IPS-18a (cell line): ENCODE results near the gene LLGL2.
A peak's percentile ranks its signal among the peaks of the same experiment; 100 is the strongest.
"Not testable (repeated sequence)": the region's sequence is repeated elsewhere in the genome, so short reads cannot be mapped to it uniquely, and the experiment has no call there.

ENCODE experiments used
- H3K27ac ChIP-seq: one replicate; pipeline ENCODE4 v1.5.1; 2013; ENCODE audit warnings: low read length
- H3K27me3 ChIP-seq: one replicate; pipeline ENCODE4 v1.6.1; 2013; ENCODE audit warnings: mild to moderate bottlenecking, low read length; ENCODE audit not compliant: control insufficient read depth, insufficient read depth
- H3K36me3 ChIP-seq: one replicate; pipeline ENCODE4 v1.6.1; 2013; ENCODE audit warnings: low read depth, low read length; ENCODE audit not compliant: control insufficient read depth
- H3K4me1 ChIP-seq: one replicate; pipeline ENCODE4 v1.6.1; 2013; ENCODE audit warnings: low read depth, low read length; ENCODE audit not compliant: control insufficient read depth
- H3K4me3 ChIP-seq: one replicate; pipeline ENCODE4 v1.5.1; 2013; ENCODE audit warnings: low read length
- H3K9ac ChIP-seq: one replicate; pipeline ENCODE4 v1.6.1; 2013; ENCODE audit warnings: mild to moderate bottlenecking, low read length, moderate library complexity
- H3K9me3 ChIP-seq: one replicate; pipeline ENCODE4 v1.6.1; 2013; ENCODE audit warnings: low read depth, low read length; ENCODE audit not compliant: control insufficient read depth

LLGL2 gene

DNA sequence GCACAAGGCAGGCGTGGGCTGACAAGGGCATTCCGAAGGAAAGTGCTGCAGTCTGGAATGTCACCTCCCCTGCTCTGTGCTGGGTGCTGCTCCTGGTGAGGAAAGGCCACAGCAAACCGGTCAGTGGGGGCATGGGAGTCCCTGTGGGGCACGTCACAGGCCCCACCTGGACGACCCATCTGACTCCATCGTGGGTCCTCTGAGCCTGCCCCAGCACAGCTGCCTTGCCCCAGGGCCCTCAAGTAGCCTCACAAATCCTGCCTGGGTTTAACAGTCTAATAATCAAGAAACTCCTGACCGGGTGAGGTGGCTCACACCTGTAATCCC is 59.3 kb downstream of the LLGL2 start:
- no peak overlapping the region for H3K27ac ChIP-seq

DNA sequence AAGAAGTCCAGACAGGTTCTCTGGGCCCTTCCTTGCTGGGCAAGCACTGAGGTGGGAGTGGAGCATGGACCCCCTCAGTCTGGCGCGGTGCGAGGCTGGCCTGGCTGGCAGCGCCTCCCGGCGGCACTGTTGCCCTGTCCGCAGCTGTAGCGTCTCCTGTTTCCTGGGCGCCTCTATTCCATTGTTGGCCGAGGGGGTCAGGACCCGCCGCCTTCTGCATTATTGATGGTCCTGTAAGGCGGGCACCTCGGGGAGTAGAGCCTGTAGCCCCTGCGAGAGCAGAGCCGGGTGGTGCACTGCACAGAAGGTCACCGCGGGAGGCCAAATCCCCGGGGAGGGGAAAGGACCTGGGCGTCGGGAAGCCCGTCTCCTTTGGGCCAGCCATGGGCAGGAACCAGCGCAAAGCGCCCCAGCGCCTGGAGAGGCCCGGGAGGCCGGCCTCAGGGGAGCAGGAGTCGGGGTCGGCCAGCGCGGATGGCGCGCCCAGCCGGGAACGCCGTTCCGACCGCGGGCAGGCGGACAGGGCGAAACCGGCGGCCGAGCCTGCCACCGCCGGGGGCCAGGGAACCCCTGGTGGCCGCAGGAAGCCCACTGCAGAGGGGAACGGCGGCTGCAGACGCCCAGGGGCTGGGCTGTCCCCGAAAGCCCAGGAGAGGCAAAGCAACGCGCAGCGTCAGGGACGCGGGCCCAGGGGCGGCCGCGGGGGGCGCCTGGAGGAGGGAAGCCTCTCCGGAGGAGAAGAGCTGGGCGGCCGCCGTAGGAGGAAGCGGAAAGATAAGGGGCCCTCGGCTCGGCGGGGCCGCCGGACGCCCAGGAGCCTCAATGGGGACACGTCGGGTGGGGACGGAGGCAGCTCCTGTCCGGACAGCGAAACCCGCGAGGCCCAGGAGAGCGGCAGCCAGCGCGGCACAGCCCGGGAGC is 62.4 kb downstream of the LLGL2 start, which contains the start of gene MYO15B:
TSS of gene MYO15B (plus strand) at position 126 of the 921 bp plus-strand sequence. CDS start at position 384, 258 bp downstream.
- Histone ChIP-seq H3K27me3 (no peaks in the 10 kb centered on the region), H3K9me3 (no peaks in the 10 kb centered on the region), H3K4me1 (no peaks in the 10 kb centered on the region), H3K27ac (no peak within 1 kb of the TSS), H3K4me3 (peak within 1 kb of the TSS; percentile 40), H3K36me3 (no peaks in the 10 kb centered on the region), H3K9ac (no peak within 1 kb of the TSS)

More for the DNA sequence above, 59.3 kb downstream of the LLGL2 start:
- Histone ChIP-seq H3K9ac (no peak overlapping the region), H3K9me3 (no peaks in the 10 kb centered on the region), H3K27me3 (no peaks in the 10 kb centered on the region), H3K4me1 (no peaks in the 10 kb centered on the region), H3K4me3 (no peak overlapping the region), H3K36me3 (no peaks in the 10 kb centered on the region)

DNA sequence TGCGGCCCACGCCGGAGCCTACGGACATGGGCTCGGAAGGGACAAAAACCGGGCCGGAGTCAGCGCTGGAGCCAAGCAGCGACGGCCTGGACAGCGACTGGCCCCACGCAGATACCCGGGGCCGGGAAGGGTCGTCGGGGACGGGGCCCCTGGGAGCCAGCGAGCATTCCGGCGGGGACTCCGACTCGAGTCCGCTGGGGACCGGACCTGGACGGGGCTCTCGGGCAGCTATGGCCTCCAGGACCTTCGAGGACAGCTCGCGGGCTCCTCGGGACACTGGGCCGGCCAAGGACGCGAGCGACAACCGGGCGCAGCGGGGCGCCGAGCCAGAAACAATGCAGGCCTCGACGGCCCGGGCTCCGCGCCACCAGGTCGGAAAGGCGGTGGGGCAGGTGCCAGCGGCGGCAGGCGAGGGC is 63.1 kb downstream of the LLGL2 start:
- Histone ChIP-seq H3K9me3 (no peaks in the 10 kb centered on the region), H3K36me3 (no peaks in the 10 kb centered on the region), H3K4me3 (peak overlapping the region; percentile 40), H3K27me3 (no peaks in the 10 kb centered on the region), H3K9ac (no peak overlapping the region), H3K27ac (no peak overlapping the region), H3K4me1 (no peaks in the 10 kb centered on the region)

DNA sequence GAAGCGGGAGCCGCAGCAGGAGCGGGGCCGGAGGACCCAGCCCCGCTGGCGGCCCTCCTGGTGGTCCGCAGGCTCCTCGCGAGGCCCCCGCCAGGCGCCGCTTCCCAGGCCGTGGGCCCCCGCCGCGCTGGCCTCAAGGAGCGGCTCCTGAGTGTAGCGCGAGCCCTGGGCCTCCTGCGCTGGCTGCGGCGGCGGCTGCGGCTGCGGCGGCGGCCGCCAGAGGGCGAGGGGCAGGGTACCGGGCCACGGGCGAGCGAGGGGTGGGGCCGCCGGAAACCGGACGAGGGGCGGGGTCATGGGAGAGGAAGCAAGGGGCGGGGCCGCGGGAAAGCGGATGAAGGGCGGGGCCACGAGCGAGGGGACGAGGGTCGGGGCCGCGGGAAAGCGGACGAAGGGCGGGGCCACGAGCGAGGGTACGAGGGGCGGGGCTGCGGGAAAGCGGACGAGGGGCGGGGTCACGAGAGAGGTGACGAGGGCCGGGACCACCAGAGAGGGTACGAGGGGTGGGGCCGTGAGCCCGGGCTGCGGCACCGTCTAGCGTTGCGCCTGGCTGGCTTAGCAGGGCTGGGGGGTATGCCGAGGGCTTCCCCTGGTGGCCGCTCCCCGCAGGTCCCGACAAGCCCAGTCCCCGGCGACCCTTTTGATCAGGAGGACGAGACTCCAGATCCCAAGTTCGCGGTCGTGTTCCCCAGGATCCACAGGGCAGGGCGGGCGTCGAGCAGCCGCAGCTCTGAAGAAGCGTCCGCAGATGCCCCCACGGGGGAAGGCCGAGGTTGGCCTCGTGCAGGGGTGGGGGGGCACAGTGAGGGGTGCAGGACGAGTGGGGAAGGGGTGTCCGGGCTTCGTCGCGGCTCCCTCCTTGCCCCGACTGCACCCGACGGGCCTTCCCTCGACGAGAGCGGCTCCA is 63.8 kb downstream of the LLGL2 start:
- Histone ChIP-seq H3K4me3 (peak overlapping the region; percentile 40), H3K9ac (no peak overlapping the region), H3K4me1 (no peaks in the 10 kb centered on the region), H3K36me3 (no peaks in the 10 kb centered on the region), H3K27ac (no peak overlapping the region), H3K27me3 (no peaks in the 10 kb centered on the region), H3K9me3 (no peaks in the 10 kb centered on the region)

DNA sequence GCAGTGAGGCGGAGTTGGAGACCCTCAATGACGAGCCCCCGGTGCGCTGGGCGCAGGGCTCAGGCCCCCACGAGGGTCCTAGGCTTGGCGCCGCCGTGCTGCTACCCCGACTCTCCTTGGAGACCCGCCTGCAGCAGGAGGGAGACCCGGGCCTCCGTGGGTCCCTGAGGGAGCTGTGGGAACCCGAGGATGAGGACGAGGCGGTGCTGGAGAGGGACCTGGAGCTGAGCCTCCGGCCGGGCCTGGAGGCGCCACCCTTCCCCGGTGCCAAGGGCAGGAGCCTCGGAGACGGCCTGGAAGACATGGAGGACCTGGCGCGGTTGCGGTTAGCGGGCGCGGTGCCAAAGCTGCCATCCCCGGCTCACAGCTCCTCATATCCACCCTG is 64.4 kb downstream of the LLGL2 start:
- Histone ChIP-seq H3K4me3 (peak overlapping the region; percentile 37), H3K27ac (no peak overlapping the region), H3K9ac (no peak overlapping the region), H3K4me1 (no peaks in the 10 kb centered on the region), H3K36me3 (no peaks in the 10 kb centered on the region), H3K27me3 (no peaks in the 10 kb centered on the region), H3K9me3 (no peaks in the 10 kb centered on the region)

DNA sequence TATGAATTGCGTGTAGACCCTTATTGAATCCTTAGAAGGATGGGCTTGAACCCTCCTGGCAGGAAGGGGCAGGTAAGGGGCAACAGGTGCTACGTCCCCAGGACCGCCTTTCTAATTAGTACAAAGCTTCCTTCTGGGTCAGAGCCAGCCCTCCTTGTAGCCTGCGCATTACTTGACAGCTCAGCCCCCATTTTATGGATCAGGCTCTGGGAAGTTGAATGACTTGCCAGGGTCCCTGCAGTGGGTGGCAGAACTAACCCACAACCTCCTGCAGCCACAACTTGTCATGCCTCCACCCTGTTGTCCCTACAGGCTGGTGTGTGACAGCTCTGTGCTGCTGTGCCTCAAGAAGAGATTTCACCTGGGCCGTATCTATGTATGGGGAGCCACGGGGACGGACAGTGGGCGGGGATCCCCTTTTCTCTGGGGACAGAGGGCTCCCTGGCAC is 64.8 kb downstream of the LLGL2 start:
- Histone ChIP-seq H3K4me3 (no peak overlapping the region), H3K27ac (no peak overlapping the region), H3K27me3 (no peaks in the 10 kb centered on the region)

DNA sequence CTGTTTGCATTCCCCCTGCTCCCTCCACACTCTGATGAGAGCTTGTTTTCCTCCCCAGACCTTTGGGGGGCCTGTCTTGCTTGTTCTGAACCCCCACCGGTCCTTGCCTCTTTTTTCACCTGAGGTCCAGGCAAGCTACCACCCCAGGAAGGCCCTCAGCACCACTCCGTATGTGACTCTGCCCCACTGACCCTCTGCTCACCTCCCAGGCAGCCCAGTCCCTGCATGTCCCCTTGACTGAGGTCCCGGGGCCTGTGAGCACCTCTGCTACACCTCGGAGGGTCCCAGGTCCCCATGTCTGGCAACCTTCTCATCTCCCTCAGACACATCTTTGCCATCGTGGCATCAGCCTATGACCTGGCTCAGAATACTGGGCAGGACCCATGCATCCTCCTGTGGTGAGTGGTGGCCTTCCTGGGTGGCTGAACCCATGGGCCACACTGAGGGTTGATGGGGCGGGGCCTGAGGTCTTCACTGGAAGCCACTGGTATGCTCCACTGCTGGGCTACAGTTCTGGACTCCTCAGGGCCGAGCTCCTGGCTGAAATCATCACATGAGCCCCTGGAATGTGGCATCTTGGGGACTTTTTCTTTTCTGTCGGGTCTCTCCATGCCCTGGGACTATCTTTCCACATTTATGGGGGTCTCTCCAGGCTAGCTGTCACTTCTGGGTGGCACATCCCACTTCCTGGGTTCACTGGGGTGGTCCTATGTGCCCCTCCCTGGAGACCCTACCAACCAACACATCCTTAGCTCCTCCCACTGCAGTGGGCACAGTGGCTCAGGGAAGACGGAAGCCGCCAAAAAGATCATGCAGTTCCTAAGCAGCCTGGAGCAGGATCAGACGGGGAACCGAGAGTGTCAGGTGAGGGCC is 65.6 kb downstream of the LLGL2 start:
- Histone ChIP-seq H3K36me3 (no peaks in the 10 kb centered on the region), H3K4me3 (no peak overlapping the region), H3K9me3 (no peaks in the 10 kb centered on the region), H3K27ac (no peak overlapping the region), H3K4me1 (no peaks in the 10 kb centered on the region), H3K9ac (no peak overlapping the region), H3K27me3 (no peaks in the 10 kb centered on the region)

More for the DNA sequence above, 64.8 kb downstream of the LLGL2 start:
- Histone ChIP-seq H3K36me3 (no peaks in the 10 kb centered on the region), H3K4me1 (no peaks in the 10 kb centered on the region), H3K9me3 (no peaks in the 10 kb centered on the region), H3K9ac (no peak overlapping the region)

DNA sequence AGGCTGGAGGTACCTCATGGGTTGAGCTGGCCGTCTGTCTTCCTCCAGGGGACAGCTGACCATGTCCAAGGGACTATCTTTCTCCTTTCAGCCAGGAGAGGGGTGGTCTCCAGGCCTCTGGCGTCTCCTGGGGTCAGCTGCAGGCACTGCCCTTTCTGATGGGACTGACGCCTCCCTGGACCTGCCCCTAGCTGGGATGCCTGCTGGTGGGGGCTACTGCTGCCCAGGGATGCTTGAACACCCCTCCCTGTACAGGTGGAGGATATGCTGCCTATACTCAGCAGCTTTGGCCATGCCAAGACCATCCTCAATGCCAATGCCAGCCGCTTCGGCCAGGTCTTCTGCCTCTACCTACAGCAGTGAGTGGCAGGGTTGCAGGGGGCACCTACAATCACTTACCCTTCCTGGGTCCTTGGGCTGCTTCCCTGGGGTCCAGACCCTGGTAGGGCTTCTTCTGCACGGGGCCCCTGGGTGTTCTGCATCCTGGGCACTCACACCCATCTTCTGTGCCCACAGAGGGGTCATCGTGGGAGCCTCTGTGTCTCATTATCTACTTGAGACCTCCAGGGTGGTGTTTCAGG is 66.3 kb downstream of the LLGL2 start:
- Histone ChIP-seq H3K27me3 (no peaks in the 10 kb centered on the region), H3K9ac (no peak overlapping the region), H3K9me3 (no peaks in the 10 kb centered on the region), H3K27ac (no peak overlapping the region), H3K4me1 (no peaks in the 10 kb centered on the region), H3K36me3 (no peaks in the 10 kb centered on the region), H3K4me3 (no peak overlapping the region)

DNA sequence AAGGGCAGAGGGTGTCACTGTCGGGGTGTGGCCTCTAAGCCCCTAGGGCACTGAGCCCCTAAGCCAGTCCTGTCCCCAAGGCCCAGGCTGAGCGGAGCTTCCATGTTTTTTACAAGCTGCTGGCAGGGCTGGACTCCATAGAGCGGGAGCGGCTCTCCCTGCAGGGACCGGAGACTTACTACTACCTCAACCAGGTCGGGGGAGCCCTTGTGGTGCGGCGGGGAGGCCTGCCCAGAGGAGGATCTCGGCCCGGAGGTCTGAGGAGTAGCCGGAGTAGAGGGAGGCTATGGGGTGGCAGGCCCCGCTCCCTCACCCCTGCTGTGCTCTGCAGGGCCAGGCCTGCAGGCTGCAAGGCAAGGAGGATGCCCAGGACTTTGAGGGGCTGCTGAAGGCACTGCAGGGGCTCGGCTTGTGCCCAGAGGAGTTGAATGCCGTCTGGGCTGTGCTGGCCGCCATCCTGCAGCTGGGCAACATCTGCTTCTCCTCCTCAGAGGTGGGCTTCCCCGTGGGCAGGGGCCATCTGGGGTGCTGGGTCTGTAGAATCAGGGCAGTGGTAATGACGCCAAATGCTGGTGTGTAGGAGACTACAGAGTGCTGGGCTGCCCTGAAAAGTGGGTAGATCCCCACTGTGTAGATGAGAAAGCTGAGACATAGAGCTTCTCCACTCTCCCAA is 67.0 kb downstream of the LLGL2 start:
- no peaks in the 10 kb centered on the region for H3K9me3 ChIP-seq
- H3K4me3 ChIP-seq = no peak overlapping the region
- no peak overlapping the region for H3K27ac ChIP-seq
- H3K4me1 ChIP-seq = no peaks in the 10 kb centered on the region
- H3K36me3 ChIP-seq = no peaks in the 10 kb centered on the region
- no peaks in the 10 kb centered on the region for H3K27me3 ChIP-seq
- no peak overlapping the region for H3K9ac ChIP-seq

DNA sequence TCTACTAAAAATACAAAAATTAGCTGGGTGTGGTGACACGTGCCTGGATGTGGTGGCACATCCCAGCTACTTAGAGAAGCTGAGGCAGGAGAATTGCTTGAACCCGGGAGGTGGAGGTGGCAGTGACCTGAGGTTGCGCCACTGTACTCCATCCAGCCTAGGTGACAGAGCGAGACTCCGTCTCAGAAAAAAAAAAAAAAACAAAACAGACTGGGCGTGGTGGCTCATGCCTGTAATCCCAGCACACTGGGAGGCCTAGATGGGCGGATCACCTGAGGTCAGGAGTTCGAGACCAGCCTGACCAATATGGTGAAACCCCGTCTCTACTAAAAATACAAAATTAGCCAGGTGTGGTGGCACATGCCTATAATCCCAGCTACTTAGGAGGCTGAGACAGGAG is 67.9 kb downstream of the LLGL2 start:
- not testable (repeated sequence) for H3K36me3 ChIP-seq, H3K4me3 ChIP-seq, H3K4me1 ChIP-seq, H3K9ac ChIP-seq, H3K9me3 ChIP-seq, H3K27ac ChIP-seq, H3K27me3 ChIP-seq
